ENCODE results near the gene COL13A1.

The COL13A1 gene

DNA sequence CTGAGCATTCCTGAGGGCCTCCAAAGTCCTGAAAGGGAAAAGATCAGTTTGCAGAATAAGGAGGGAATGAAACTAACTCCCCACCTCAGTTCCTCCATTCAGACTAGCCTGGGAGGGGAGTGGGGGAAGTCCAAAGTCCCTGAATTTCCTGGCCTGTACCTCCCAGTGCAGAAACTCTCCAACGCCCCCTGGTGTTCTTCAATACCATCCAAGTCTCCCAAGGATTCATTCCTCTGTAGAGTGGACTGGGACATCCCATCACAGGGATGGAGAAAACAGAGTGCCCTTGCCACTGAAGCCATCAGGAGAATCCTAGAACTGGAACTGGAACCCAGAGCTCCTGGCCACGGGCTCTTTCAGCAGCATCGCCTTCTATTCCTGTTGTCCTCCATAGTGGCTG, 1.6 kb upstream of the COL13A1 start:
- Histone ChIP-seq H3K27me3 (replicated peaks; ENCODE audit: control insufficient read depth, insufficient read depth, low read length) (peaks cover 5% of the 10 kb centered on the region), H3K36me3 (ENCODE audit: control insufficient read depth, insufficient read depth, low read length) (no peaks in the 10 kb centered on the region), H3K4me3 (replicated peaks; ENCODE audit: low read depth, low read length) (no peak overlapping the region)
- TF ChIP-seq, protein P1, sequence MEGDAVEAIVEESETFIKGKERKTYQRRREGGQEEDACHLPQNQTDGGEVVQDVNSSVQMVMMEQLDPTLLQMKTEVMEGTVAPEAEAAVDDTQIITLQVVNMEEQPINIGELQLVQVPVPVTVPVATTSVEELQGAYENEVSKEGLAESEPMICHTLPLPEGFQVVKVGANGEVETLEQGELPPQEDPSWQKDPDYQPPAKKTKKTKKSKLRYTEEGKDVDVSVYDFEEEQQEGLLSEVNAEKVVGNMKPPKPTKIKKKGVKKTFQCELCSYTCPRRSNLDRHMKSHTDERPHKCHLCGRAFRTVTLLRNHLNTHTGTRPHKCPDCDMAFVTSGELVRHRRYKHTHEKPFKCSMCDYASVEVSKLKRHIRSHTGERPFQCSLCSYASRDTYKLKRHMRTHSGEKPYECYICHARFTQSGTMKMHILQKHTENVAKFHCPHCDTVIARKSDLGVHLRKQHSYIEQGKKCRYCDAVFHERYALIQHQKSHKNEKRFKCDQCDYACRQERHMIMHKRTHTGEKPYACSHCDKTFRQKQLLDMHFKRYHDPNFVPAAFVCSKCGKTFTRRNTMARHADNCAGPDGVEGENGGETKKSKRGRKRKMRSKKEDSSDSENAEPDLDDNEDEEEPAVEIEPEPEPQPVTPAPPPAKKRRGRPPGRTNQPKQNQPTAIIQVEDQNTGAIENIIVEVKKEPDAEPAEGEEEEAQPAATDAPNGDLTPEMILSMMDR (IDR thresholded peaks at IDR 0.05; ENCODE audit: insufficient read depth, low read length, poor library complexity, severe bottlenecking): peak; percentile 76
- no peak for DNase-seq (ENCODE audit: extremely low read depth, insufficient read length)

DNA sequence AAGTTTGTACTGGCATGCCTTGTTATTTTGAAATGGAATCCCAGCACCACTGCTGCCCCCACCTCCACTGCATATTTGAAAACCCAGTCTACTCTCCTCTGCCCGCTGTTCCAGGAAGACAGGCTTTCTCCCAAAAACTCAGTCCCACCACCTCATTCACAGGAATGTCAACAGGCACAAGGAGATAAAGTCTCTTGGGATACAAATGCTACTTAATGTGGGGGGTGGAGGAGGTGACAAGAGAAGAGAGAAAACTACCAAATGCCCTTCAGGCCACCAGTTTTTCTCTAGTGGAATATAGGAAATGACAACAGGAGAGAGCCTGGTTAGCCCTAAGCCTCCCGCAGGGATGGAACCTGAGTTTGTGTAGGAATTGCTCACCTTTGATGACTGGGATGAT, 1.0 kb upstream of the COL13A1 start:
- no peak for DNase-seq (ENCODE audit: extremely low read depth, insufficient read length)
- H3K4me3 ChIP-seq (replicated peaks; ENCODE audit: low read depth, low read length): no peak overlapping the region
- H3K27me3 ChIP-seq (replicated peaks; ENCODE audit: control insufficient read depth, insufficient read depth, low read length): peaks cover 6% of the 10 kb centered on the region
- no peaks in the 10 kb centered on the region for H3K36me3 ChIP-seq (ENCODE audit: control insufficient read depth, insufficient read depth, low read length)
- TF ChIP-seq, protein P1 (IDR thresholded peaks at IDR 0.05; ENCODE audit: insufficient read depth, low read length, poor library complexity, severe bottlenecking): no peak

DNA sequence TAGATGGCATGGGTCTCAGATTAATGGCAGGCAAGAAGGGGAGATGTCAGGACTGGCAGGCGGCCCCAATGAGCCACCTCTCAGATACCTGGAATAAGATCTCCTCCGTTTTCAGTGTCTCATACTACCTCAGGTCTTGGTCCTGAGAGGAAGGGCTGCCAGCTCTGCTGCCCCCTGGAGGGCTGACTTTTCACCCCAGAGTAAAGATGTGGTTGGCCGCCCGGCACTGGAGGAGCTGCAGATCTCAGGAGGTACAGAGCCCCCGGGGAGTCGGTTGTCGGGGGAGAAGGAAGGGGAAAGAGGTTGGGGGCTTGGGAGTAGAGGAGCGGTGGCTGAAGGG, 642 bp upstream of the COL13A1 start:
- H3K27me3 ChIP-seq (replicated peaks; ENCODE audit: control insufficient read depth, insufficient read depth, low read length): peaks cover 6% of the 10 kb centered on the region
- no peak for DNase-seq (ENCODE audit: extremely low read depth, insufficient read length)

DNA sequence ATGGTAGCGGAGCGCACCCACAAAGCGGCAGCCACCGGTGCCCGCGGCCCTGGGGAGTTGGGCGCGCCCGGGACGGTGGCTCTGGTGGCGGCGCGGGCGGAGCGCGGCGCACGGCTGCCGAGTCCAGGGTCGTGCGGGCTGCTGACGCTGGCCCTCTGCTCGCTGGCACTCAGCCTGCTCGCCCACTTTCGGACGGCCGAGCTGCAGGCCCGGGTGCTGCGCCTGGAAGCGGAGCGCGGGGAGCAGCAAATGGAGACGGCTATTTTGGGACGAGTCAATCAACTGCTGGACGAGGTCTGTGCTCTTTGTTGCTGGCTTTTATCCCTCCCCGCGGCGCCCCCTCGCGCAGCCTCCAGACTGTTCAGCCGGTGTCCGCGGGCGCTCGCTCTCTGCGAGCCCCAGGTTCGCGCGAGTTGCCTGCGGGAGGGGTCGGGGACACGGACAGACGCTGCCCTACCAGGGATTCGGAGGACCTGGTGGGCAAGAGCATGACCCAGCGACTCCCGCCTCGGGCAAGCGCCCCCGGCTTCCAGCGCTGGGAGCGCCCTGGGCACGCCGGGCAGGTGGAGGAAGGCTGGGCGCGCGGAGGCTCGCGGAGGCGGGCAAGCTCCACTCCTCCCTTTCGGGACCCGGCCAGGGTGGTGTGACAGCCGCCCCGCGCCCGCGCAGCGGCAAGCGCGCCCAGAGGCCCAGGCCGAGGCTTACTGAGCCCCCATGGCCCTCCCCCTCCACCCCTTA, 887 bp downstream of the COL13A1 start:
- peaks cover 6% of the 10 kb centered on the region for H3K27me3 ChIP-seq (replicated peaks; ENCODE audit: control insufficient read depth, insufficient read depth, low read length)
- TF ChIP-seq, protein P1 (IDR thresholded peaks at IDR 0.05; ENCODE audit: insufficient read depth, low read length, poor library complexity, severe bottlenecking): no peak
- no peaks in the 10 kb centered on the region for H3K36me3 ChIP-seq (ENCODE audit: control insufficient read depth, insufficient read depth, low read length)
- no peak overlapping the region for H3K4me3 ChIP-seq (replicated peaks; ENCODE audit: low read depth, low read length)
- no peak for DNase-seq (ENCODE audit: extremely low read depth, insufficient read length)

More for the DNA sequence above, 642 bp upstream of the COL13A1 start:
- Histone ChIP-seq H3K4me3 (replicated peaks; ENCODE audit: low read depth, low read length) (no peak overlapping the region), H3K36me3 (ENCODE audit: control insufficient read depth, insufficient read depth, low read length) (no peaks in the 10 kb centered on the region)
- TF ChIP-seq, protein P1 (IDR thresholded peaks at IDR 0.05; ENCODE audit: insufficient read depth, low read length, poor library complexity, severe bottlenecking): peak; percentile 79

DNA sequence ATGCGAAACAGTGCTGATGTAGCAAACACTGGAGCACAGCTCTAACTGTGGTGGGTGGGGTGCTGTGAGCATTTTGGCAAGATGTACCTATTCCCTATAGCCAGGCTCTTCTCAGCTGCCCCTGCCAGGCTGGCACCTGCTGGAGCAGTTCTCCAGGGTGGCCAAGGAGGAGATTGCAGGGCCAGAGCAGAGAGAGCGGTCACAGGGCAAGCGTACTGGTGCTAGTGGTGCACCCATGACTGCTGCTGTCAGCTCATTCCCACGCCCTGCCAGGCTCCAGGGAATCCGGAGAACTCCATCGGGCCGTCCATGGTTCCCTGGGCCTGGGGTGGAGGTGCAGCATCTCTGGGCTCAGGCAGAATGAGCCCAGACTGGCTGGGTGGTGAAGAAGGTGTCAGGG, 2.1 kb downstream of the COL13A1 start:
- H3K4me3 ChIP-seq (replicated peaks; ENCODE audit: low read depth, low read length): no peak overlapping the region
- TF ChIP-seq, protein P1 (IDR thresholded peaks at IDR 0.05; ENCODE audit: insufficient read depth, low read length, poor library complexity, severe bottlenecking): no peak
- no peak for DNase-seq (ENCODE audit: extremely low read depth, insufficient read length)
- no peaks in the 10 kb centered on the region for H3K36me3 ChIP-seq (ENCODE audit: control insufficient read depth, insufficient read depth, low read length)
- H3K27me3 ChIP-seq (replicated peaks; ENCODE audit: control insufficient read depth, insufficient read depth, low read length): peaks cover 6% of the 10 kb centered on the region

DNA sequence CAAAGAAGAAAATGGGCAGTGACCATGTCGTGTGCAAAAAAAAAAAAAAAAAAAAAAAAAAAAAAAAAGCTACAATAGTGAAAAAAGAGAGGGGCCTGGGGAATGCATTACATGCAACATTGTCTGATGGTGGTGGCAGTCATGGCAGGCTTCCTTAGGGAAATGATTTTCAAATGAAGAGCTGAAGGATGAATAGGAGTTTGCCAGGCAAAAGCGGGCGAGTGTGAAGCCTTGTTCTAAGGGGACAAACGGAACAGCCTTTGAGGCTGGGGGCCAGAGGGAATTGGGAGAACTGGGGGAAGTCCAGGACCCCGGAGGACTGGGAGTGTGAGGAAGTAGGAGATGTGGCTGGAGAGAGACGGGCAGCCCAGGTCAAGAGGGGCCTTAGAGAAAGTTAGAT, 3.1 kb downstream of the COL13A1 start:
- Histone ChIP-seq H3K27me3 (replicated peaks; ENCODE audit: control insufficient read depth, insufficient read depth, low read length) (peaks cover 6% of the 10 kb centered on the region), H3K4me3 (replicated peaks; ENCODE audit: low read depth, low read length) (no peak overlapping the region), H3K36me3 (ENCODE audit: control insufficient read depth, insufficient read depth, low read length) (no peaks in the 10 kb centered on the region)
- no peak for DNase-seq (ENCODE audit: extremely low read depth, insufficient read length)
- TF ChIP-seq, protein P1 (IDR thresholded peaks at IDR 0.05; ENCODE audit: insufficient read depth, low read length, poor library complexity, severe bottlenecking): no peak
